H9 (cell line): Measurements from ENCODE around the gene ITGA7. TPM values are rescaled to one million over a fixed set of nuclear protein-coding genes. Genes with fewer than 3 reads are reported as not detected.

Experiments
- DNase-seq: peaks from one replicate; pipeline ENCODE4 v3.0.0-alpha.2; 2017
- H2AFZ ChIP-seq: one replicate; pipeline ENCODE4 v1.6.1; 2013; ENCODE audit warnings: mild to moderate bottlenecking, low read length, control low read depth, moderate library complexity
- H2AK5ac ChIP-seq: 2 replicates; pipeline ENCODE4 v1.6.1; 2013; ENCODE audit warnings: low read length, control low read depth, mixed read lengths; ENCODE audit not compliant: insufficient read length
- H2BK120ac ChIP-seq: one replicate; pipeline ENCODE4 v1.6.1; 2013; ENCODE audit warnings: low read depth, mild to moderate bottlenecking, low read length, control low read depth, inconsistent platforms; ENCODE audit not compliant: poor library complexity, severe bottlenecking
- H2BK12ac ChIP-seq: 2 replicates; pipeline ENCODE4 v1.6.1; 2013; ENCODE audit warnings: low read length, control low read depth, mixed read lengths, low read depth; ENCODE audit not compliant: insufficient read length
- H2BK15ac ChIP-seq: 2 replicates; pipeline ENCODE4 v1.6.1; 2013; ENCODE audit warnings: low read depth, low read length, control low read depth
- H2BK20ac ChIP-seq: one replicate; pipeline ENCODE4 v1.6.1; 2013; ENCODE audit warnings: low read depth, mild to moderate bottlenecking, low read length, control low read depth, inconsistent platforms; ENCODE audit not compliant: poor library complexity, severe bottlenecking
- H2BK5ac ChIP-seq: 2 replicates; pipeline ENCODE4 v1.6.1; 2013; ENCODE audit warnings: low read length, control low read depth, mixed read lengths; ENCODE audit not compliant: insufficient read length
- H3K14ac ChIP-seq: 2 replicates; pipeline ENCODE4 v1.6.1; 2013; ENCODE audit warnings: low read length, control low read depth; ENCODE audit not compliant: insufficient read depth
- H3K18ac ChIP-seq: 2 replicates; pipeline ENCODE4 v1.6.1; 2013; ENCODE audit warnings: low read depth, mild to moderate bottlenecking, mixed read lengths, low read length, control low read depth; ENCODE audit not compliant: insufficient read length
- H3K23ac ChIP-seq: 2 replicates; pipeline ENCODE4 v1.6.1; 2013; ENCODE audit warnings: low read length, control low read depth, mixed read lengths, low read depth; ENCODE audit not compliant: insufficient read length
- H3K23me2 ChIP-seq: 2 replicates; pipeline ENCODE4 v1.6.1; 2013; ENCODE audit warnings: low read depth, mild to moderate bottlenecking, mixed read lengths, low read length, control low read depth; ENCODE audit not compliant: insufficient read length, poor library complexity, severe bottlenecking
- H3K27ac ChIP-seq: 2 replicates; pipeline ENCODE4 v1.5.1; 2013; ENCODE audit warnings: low read length, control low read depth, mixed read lengths, low read depth; ENCODE audit not compliant: insufficient read length
- H3K27me3 ChIP-seq: 2 replicates; pipeline ENCODE4 v1.6.1; 2013; ENCODE audit warnings: low read length, control low read depth, inconsistent platforms; ENCODE audit not compliant: insufficient read depth
- H3K4ac ChIP-seq: 2 replicates; pipeline ENCODE4 v1.6.1; 2013; ENCODE audit warnings: low read depth, mild to moderate bottlenecking, control low read depth, inconsistent platforms, low read length, moderate library complexity
- H3K4me1 ChIP-seq: 2 replicates; pipeline ENCODE4 v1.6.1; 2013; ENCODE audit warnings: low read length, control low read depth, inconsistent platforms; ENCODE audit not compliant: insufficient read depth
- H3K4me2 ChIP-seq: 2 replicates; pipeline ENCODE4 v1.6.1; 2013; ENCODE audit warnings: low read length, control low read depth, mixed read lengths; ENCODE audit not compliant: insufficient read length, insufficient read depth
- H3K56ac ChIP-seq: 2 replicates; pipeline ENCODE4 v1.6.1; 2013; ENCODE audit warnings: low read depth, mild to moderate bottlenecking, mixed read lengths, low read length, control low read depth; ENCODE audit not compliant: insufficient read length
- H3K79me1 ChIP-seq: 2 replicates; pipeline ENCODE4 v1.6.1; 2013; ENCODE audit warnings: low read depth, mild to moderate bottlenecking, moderate library complexity, low read length, control low read depth, inconsistent platforms; ENCODE audit not compliant: insufficient read depth, poor library complexity, severe bottlenecking
- H3K79me2 ChIP-seq: 2 replicates; pipeline ENCODE4 v1.6.1; 2013; ENCODE audit warnings: low read length, control low read depth, inconsistent platforms; ENCODE audit not compliant: insufficient read depth
- H3K9ac ChIP-seq: 2 replicates; pipeline ENCODE4 v1.6.1; 2013; ENCODE audit warnings: low read length, control low read depth, mixed read lengths; ENCODE audit not compliant: insufficient read length; ENCODE audit errors: extremely low read depth
- H3K9me3 ChIP-seq: one replicate; pipeline ENCODE4 v1.6.1; 2013; ENCODE audit warnings: low read depth, low read length, inconsistent platforms; ENCODE audit not compliant: control insufficient read depth
- H3T11ph ChIP-seq: one replicate; pipeline ENCODE4 v1.6.1; 2013; ENCODE audit warnings: mild to moderate bottlenecking, low read length, control low read depth, inconsistent platforms
- H4K20me1 ChIP-seq: one replicate; pipeline ENCODE4 v1.6.1; 2013; ENCODE audit not compliant: control insufficient read depth, insufficient read length, insufficient read depth
- H4K5ac ChIP-seq: 2 replicates; pipeline ENCODE4 v1.6.1; 2013; ENCODE audit warnings: low read depth, mild to moderate bottlenecking, mixed read lengths, low read length, control low read depth; ENCODE audit not compliant: insufficient read length
- H4K8ac ChIP-seq: replicated peaks from 2 replicates; pipeline ENCODE4 v1.6.1; 2013; ENCODE audit warnings: low read length, control low read depth, mixed read lengths, low read depth; ENCODE audit not compliant: insufficient read length
- H4K91ac ChIP-seq: 2 replicates; pipeline ENCODE4 v1.6.1; 2013; ENCODE audit warnings: low read depth, mild to moderate bottlenecking, moderate library complexity, mixed read lengths, low read length, control low read depth; ENCODE audit not compliant: insufficient read length
- H3K27ac Mint-ChIP-seq, 3 experiments: 2 replicates in 2 of 3; 3 replicates in 1 of 3; pipeline ENCODE4 v1.8.0; 2020 to 2021; ENCODE audit warnings: mixed read lengths in 3 of 3, mild to moderate bottlenecking in 1 of 3, moderate library complexity in 1 of 3
- H3K27me3 Mint-ChIP-seq: 2 replicates; pipeline ENCODE4 v1.8.0; 2021; ENCODE audit warnings: low read depth, mild to moderate bottlenecking, moderate library complexity, mixed read lengths
- H3K36me3 Mint-ChIP-seq, 3 experiments: 2 replicates in 2 of 3; 3 replicates in 1 of 3; pipeline ENCODE4 v1.8.0; 2020 to 2021; ENCODE audit warnings: low read depth in 3 of 3, mixed read lengths in 3 of 3; ENCODE audit not compliant: insufficient read depth in 1 of 3
- H3K4me1 Mint-ChIP-seq, 2 experiments: 2 replicates each; pipeline ENCODE4 v1.8.0; 2020; ENCODE audit warnings: mixed read lengths in 2 of 2
- H3K4me3 Mint-ChIP-seq, 2 experiments: 2 replicates in 1 of 2; 3 replicates in 1 of 2; pipeline ENCODE4 v1.8.0; 2020 to 2021; ENCODE audit warnings: mild to moderate bottlenecking in 2 of 2, mixed read lengths in 2 of 2, moderate library complexity in 1 of 2
- H3K9me3 Mint-ChIP-seq, 2 experiments: 2 replicates in 1 of 2; 3 replicates in 1 of 2; pipeline ENCODE4 v1.8.0; 2020; ENCODE audit warnings: mild to moderate bottlenecking in 2 of 2, mixed read lengths in 2 of 2, moderate library complexity in 1 of 2
- WGBS: extraction: QIAGEN DNeasy Blood & Tissue Kit; methylation state at CpG from one replicate; pipeline ENCODE4 v1.1.7; 2013; ENCODE audit warnings: missing lambda C conversion rate, low lambda C conversion rate, mixed read lengths; ENCODE audit not compliant: insufficient read length; ENCODE audit errors: extremely low coverage; 5-methylcytosine and 5-hydroxymethylcytosine counted together
- total RNA-seq: library from RNA; stranded (reverse); gene quantifications from 2 replicates; pipeline ENCODE4 v1.2.1, GENCODE V29; 2021
- TF ChIP-seq, protein P1 (sequence below): fragments of 200-600 bp; sonication (generic); conservative IDR thresholded peaks from 3 replicates; pipeline ENCODE4 v1.8.0; 2021; ENCODE audit warnings: antibody characterized with exemption, mild to moderate bottlenecking

ITGA7 gene
- total RNA-seq, 1 experiment from 2014 or later = 119 TPM

DNA sequence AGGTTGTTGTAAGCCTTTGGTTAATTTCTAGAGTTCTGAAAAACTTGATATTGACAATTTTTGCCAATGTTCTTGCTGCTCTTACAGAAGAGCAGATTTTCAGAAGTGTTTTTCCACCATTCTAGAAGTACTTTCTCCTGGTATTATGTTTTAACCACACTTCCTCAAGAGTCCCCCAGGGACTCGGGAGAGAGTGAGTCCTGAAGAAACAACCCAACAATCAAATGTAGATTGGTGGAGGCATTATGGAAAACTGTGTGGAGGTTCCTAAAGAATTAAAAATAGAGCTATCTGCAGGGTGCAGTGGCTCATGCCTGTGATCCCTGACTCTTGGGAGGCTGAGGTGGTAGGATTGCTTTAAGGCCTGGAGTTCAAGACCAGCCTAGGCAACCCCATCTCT, 44.3 kb downstream of the ITGA7 start:
- no peak overlapping the region for H3K9ac ChIP-seq
- H2BK12ac ChIP-seq = no peak overlapping the region
- no peak overlapping the region for H3T11ph ChIP-seq
- H2BK5ac ChIP-seq = no peak overlapping the region
- Mint-ChIP-seq H3K36me3 (no peaks in the 10 kb centered on the region), H3K27ac (no peak overlapping the region), H3K4me1 (no peaks in the 10 kb centered on the region), H3K27me3 (peaks cover 5% of the 10 kb centered on the region), H3K9me3 (no peaks in the 10 kb centered on the region), H3K4me3 (no peak overlapping the region)
- no peak overlapping the region for H2AFZ ChIP-seq
- H2AK5ac ChIP-seq = no peak overlapping the region
- no CpG with 5 or more reads among the region's 1 CpG for WGBS
- no peak overlapping the region for H3K23ac ChIP-seq
- no peak overlapping the region for H2BK20ac ChIP-seq
- no peaks in the 10 kb centered on the region for H4K20me1 ChIP-seq
- H3K4ac ChIP-seq = no peak overlapping the region
- no peak for DNase-seq
- TF ChIP-seq, protein P1, sequence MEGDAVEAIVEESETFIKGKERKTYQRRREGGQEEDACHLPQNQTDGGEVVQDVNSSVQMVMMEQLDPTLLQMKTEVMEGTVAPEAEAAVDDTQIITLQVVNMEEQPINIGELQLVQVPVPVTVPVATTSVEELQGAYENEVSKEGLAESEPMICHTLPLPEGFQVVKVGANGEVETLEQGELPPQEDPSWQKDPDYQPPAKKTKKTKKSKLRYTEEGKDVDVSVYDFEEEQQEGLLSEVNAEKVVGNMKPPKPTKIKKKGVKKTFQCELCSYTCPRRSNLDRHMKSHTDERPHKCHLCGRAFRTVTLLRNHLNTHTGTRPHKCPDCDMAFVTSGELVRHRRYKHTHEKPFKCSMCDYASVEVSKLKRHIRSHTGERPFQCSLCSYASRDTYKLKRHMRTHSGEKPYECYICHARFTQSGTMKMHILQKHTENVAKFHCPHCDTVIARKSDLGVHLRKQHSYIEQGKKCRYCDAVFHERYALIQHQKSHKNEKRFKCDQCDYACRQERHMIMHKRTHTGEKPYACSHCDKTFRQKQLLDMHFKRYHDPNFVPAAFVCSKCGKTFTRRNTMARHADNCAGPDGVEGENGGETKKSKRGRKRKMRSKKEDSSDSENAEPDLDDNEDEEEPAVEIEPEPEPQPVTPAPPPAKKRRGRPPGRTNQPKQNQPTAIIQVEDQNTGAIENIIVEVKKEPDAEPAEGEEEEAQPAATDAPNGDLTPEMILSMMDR = no peak
- no peak overlapping the region for H4K5ac ChIP-seq
- no peak overlapping the region for H3K56ac ChIP-seq
- no peak overlapping the region for H4K91ac ChIP-seq
- no peak overlapping the region for H3K4me2 ChIP-seq
- no peak overlapping the region for H3K18ac ChIP-seq
- no peak overlapping the region for H3K14ac ChIP-seq
- H3K9me3 ChIP-seq = no peaks in the 10 kb centered on the region
- no peak overlapping the region for H2BK15ac ChIP-seq
- no peaks in the 10 kb centered on the region for H3K79me2 ChIP-seq
- no peak overlapping the region for H4K8ac ChIP-seq
- H3K79me1 ChIP-seq = no peaks in the 10 kb centered on the region
- no peaks in the 10 kb centered on the region for H3K27me3 ChIP-seq
- H3K23me2 ChIP-seq = no peaks in the 10 kb centered on the region
- no peaks in the 10 kb centered on the region for H3K4me1 ChIP-seq
- no peak overlapping the region for H3K27ac ChIP-seq
- H2BK120ac ChIP-seq = no peak overlapping the region
